Myocyte (in vitro differentiated cells): ENCODE data around the gene VEGFA. TPM values are rescaled to one million over a fixed set of nuclear protein-coding genes. Genes with fewer than 3 reads are reported as not detected.
A peak's percentile ranks its signal among the peaks of the same experiment; 100 is the strongest.

Experiments
- DNase-seq: peaks from one replicate; pipeline ENCODE4 v3.0.0-alpha.2; 2012; ENCODE audit warnings: low read depth
- total RNA-seq: library from RNA; depleted of rRNA; stranded (reverse); fragments of >200 nt; gene quantifications from 2 replicates; pipeline ENCODE4 v1.2.3, GENCODE V29; 2014

Gene VEGFA
- total RNA-seq, 1 donor from 2014 or later: 57.0 TPM

- DNase-seq: no peak
Measured at GRCh38 chr6:43820486-43820885, 50.5 kb downstream of the VEGFA start.

- DNase-seq: no peak
Measured at GRCh38 chr6:43821101-43821886, 51.3 kb downstream of the VEGFA start.

- no peak for DNase-seq
Measured at GRCh38 chr6:43823390-43823789, 53.4 kb downstream of the VEGFA start.

GRCh38 chr6:43823879-43824702 lies 54.1 kb downstream of the VEGFA start:
- no peak for DNase-seq

- no peak for DNase-seq
Measured at GRCh38 chr6:43824703-43825064, 54.7 kb downstream of the VEGFA start.

- DNase-seq: no peak
Measured at GRCh38 chr6:43825187-43826115, 55.4 kb downstream of the VEGFA start.

GRCh38 chr6:43826730-43827129 lies 56.7 kb downstream of the VEGFA start:
- DNase-seq: no peak

- DNase-seq: no peak
Measured at GRCh38 chr6:43827898-43828297, 57.9 kb downstream of the VEGFA start.

GRCh38 chr6:43828711-43829110 lies 58.7 kb downstream of the VEGFA start:
- DNase-seq: no peak

- DNase-seq: no peak
Measured at GRCh38 chr6:43829470-43829869, 59.5 kb downstream of the VEGFA start.

GRCh38 chr6:43830775-43831174 lies 60.8 kb downstream of the VEGFA start:
- DNase-seq: no peak

DNA sequence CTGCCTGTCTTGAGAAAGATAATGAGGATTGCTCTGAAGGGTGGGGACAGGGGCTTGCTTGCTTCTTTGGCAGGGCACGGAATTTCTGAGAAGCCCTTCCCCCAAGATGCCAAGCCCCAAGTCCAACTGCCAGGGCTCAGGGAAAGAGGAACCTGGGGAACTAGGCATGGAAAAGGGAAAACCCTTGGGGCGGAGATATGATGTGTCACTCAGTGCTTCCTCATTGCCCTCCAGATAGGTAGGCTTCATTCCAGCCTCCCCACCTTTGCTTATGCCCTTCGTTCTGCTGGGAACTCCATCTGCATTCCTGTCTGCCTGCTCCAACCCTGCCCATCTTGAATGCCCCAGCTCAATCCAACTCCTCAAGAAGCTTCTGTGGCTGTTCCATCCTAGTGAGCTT lies 61.2 kb downstream of the VEGFA start:
- DNase-seq: no peak

DNA sequence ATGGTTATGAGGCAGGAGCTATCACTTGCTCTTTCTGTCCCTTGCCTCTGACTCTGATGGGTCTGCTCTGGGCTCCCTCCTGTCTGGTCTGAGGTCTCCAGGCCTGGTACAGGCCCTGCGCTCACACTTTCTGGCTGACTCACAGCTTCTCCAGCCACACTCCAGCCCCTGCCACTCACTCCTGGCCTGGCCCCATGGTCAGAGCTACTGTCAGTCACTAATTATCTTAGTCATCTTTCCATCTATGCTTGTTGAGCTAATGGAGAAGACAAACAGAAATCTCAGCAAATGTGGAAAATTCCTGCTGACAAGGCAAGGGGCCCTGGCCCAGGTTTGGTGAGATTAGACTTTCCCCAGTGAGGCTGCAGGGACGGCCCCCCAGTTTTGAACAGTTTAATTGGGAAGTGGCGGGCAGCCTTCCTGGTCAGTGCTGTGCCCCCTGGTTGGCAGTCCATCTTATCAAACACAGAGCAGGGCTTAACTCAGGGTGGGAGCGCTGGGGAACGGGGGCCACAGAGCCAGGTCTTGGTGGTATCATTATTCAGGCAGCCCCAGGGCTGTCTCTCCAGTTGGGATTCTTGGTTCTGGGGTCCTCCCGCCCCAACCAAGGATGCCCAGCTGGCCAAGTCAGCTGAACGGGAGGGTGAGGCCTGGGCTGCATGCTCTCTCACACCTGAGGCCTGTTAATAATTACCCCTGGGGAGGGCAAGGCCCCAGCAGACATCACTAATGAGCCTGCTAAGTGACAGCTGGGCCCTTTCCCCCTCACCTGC lies 63.4 kb downstream of the VEGFA start:
- peak; percentile 70 for DNase-seq

DNA sequence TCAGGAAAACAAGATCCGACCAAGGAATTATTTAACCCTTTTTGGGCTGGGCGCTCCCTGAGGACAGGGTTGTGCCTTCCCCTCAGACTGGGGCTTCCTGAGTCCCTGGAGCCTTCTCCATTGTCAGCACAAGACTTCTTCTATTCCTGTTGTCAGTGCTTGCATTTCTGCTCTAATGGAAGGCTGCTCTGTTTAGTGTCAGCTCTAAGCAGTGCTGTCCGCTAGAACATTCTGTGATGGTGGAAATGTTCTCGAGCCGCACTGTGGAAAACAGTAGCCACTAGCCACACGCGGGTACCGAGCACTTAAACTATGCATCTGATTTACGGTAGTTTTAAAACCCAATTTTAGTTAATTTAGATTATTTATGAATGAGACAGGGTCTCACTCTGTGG lies 64.0 kb downstream of the VEGFA start:
- DNase-seq: no peak

- DNase-seq: no peak
Measured at GRCh38 chr6:43834528-43835155, 64.6 kb downstream of the VEGFA start.

- no peak for DNase-seq
Measured at GRCh38 chr6:43835872-43836419, 65.9 kb downstream of the VEGFA start.
